COLO668 (cell line): ENCODE results near the gene GPRC5B.

ENCODE experiments used
- DNase-seq: peaks from one replicate; lab custom pipeline; 2025; ENCODE audit not compliant: unreplicated experiment; lab: John Stamatoyannopoulos, UW

GPRC5B gene

GRCh38 chr16:19822533-19822932 is 62.1 kb downstream of the GPRC5B start:
- no peak for DNase-seq

- no peak for DNase-seq
Observed at GRCh38 chr16:19817875-19818274, 66.8 kb downstream of the GPRC5B start.

DNA sequence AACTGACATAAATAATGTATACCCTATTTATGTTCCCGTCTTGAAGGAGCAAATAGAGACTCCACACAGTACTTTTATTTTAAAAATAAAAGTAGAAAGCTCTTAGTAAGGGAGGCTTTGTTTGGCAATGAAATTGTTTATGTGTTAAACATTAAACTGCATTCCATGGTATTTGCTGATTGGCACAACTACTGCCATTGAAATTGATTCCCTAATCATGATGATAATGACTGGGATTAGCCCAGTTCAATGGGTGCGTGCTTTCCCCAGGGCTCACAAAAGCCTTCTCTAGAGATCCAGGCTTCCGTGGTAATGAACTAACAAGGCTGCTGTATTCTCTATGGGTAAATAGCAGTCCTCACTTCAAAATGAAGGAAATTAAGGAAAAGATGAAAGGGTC is 67.5 kb downstream of the GPRC5B start:
- DNase-seq = no peak

DNA sequence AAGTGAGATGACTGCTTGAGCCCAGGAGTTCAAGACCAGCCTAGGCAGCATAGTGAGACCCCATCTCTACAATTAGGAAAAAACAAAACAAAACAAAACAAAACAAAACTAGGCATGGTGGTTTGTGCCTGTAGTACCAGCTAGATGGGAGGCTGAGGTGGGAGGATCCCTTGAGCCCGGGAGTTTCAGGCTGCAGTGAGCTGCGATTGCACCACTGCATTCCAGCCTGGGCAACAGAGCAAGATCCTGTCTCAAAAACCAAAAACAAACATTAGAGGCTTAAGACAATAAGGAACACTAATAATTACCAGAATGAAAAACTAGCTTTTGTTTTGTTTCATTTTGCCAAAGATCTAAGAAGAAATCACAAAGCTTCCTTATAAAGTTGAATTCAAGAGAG is 69.2 kb downstream of the GPRC5B start:
- no peak for DNase-seq

- no peak for DNase-seq
Observed at GRCh38 chr16:19812986-19813385, 71.7 kb downstream of the GPRC5B start.

DNA sequence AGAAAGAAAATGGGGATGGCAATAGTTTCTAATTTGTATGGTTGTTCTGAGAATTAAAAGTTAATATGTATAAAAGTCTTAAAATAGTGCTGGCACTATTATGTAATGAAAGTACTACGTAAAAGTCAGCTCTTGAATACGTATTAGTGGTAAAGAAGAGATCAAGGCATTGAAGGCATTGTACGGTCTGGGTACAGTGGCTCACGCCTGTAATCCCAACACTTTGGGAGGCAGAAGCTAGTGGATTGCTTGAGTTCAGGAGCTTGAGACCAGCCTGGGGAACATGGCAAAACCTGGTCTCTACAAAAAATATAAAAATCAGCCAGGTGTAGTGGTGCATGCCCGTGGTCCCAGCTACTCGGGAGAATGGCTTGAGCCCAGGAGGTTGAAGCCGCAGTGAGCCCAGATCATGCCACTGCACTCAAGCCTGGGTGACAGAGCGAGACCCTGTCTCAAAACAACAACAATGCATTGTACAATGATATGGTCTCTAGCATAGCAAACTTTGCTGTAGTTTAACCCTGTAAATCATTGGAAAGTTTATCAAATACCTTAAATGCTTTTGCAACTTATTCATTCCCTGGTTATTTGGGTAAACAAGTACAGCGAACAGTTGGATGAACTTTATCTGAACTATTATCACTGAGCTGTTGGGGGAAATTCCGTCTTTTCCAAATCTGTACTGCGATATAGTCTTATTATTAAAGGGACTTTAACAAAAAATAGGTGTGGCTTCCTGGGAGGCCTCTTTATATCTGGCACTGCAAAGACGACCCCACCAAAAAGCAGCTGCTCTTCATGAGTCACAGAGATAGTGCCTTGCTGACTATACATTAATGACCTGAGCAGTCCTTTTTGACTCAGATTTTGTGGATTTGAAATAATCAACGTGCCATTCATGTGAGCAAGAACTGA is 73.6 kb downstream of the GPRC5B start:
- DNase-seq = no peak

- DNase-seq = no peak
Observed at GRCh38 chr16:19809693-19810092, 75.0 kb downstream of the GPRC5B start.

DNA sequence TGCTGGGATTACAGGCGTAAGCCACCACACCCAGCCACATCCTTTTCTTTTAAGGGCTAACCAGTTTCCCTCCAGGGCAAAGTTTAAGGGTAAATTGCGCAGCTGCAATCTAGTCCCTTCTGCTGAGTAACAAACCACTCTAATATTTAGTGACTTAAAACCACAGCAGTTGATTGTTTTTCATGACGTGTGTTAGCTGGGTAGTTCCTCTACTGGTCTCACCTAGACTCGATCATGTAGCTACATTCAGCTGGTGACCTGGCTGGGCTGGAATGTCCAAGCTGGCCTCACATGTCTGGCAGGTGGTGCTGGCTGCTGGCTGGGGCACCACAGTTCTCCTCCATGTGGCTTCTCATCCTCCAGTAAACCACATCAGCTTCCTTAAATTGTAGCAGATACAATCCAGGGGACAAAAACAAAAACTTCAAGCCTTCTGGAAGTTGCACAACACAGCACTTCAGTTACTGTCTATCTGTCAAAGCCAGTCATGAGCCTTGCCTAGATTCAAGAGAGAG is 75.5 kb downstream of the GPRC5B start:
- no peak for DNase-seq

- no peak for DNase-seq
Observed at GRCh38 chr16:19808061-19808641, 76.5 kb downstream of the GPRC5B start.
